Vagina (tissue), 2 donors: ENCODE measurements around the gene PPP1R2. TPM values are rescaled to one million over a fixed set of nuclear protein-coding genes. Genes with fewer than 3 reads are reported as not detected.
A peak's percentile ranks its signal among the peaks of the same experiment; 100 is the strongest.

Source experiments
- DNase-seq, 2 donors: peaks; one replicate each; pipeline ENCODE4 v3.0.0-alpha.2; 2017; ENCODE audit errors: extremely low spot score in 2 of 2
- H3K27ac ChIP-seq: fragments of 200-600 bp; sonication (generic); one replicate; pipeline ENCODE4 v1.5.1; 2019
- H3K27me3 ChIP-seq: fragments of 200-600 bp; sonication (generic); one replicate; pipeline ENCODE4 v1.5.1; 2019
- H3K36me3 ChIP-seq, 2 donors: fragments of 200-600 bp; sonication (generic); one replicate each; pipeline ENCODE4 v1.5.1; 2017 to 2019
- H3K4me1 ChIP-seq: fragments of 200-600 bp; sonication (generic); one replicate; pipeline ENCODE4 v1.5.1; 2019
- H3K4me3 ChIP-seq, 2 donors: fragments of 200-600 bp; sonication (generic); 1 replicate in 1 of 2; 2 replicates in 1 of 2; pipeline ENCODE4 v1.5.1; 2016 to 2019
- H3K9me3 ChIP-seq: fragments of 200-600 bp; sonication (generic); one replicate; pipeline ENCODE4 v1.5.1; 2019
- CTCF ChIP-seq, 3 experiments: fragments of 450-650 bp in 2 of 3; fragments of 200-600 bp in 1 of 3; sonication (generic) in 1 of 3; IDR thresholded peaks; one replicate each; pipeline ENCODE4 v1.5.1; 2017 to 2019; ENCODE audit warnings: antibody characterized with exemption in 3 of 3, mild to moderate bottlenecking in 2 of 3, moderate library complexity in 2 of 3
- POLR2A ChIP-seq, 2 donors: fragments of 450-650 bp; IDR thresholded peaks; one replicate each; pipeline ENCODE4 v1.6.1; 2017; ENCODE audit warnings: antibody characterized with exemption in 2 of 2, mild to moderate bottlenecking in 2 of 2, moderate library complexity in 2 of 2
- POLR2AphosphoS5 ChIP-seq, 2 donors: sonication (generic); formaldehyde crosslinking; IDR thresholded peaks; one replicate each; pipeline ENCODE4 v1.9.0; 2017; ENCODE audit warnings: antibody characterized with exemption in 2 of 2, mild to moderate bottlenecking in 2 of 2, low read depth in 1 of 2; ENCODE audit not compliant: insufficient read depth in 1 of 2
- intact Hi-C: fragments of 100-400 bp; cut with DNase I; formaldehyde crosslinking; loops from one replicate; pipeline ENCODE4 v1.15.1; 2023
- total RNA-seq: library from RNA; depleted of rRNA; stranded (reverse); fragments of >200 nt; gene quantifications from one replicate; pipeline ENCODE4 v1.2.3, GENCODE V29; 2016

PPP1R2 gene
- total RNA-seq, 1 donor from 2014 or later = 98.0 TPM

DNA sequence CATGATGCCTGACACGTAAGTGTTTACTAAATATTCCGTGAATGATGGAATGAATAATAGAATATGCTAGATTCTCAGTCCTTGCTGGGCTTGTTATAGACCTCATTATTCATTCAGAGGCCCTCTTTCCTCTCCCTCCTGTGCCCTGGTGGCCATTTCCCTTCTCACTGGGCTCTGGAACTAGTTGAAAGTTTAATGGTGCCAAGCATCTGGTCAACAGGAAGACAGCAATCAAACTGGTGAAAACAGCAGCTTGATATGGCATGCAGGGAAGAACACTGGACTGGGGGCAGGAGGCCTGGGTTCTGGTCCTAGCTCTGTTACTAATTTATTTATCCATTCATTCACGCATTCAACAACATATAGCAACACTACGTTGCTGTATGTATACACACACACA is 44.3 kb upstream of the PPP1R2 start:
- H3K27ac ChIP-seq = no peak overlapping the region
- no peak for DNase-seq
- H3K36me3 ChIP-seq = no peaks in the 10 kb centered on the region
- H3K4me3 ChIP-seq = no peak overlapping the region
- H3K27me3 ChIP-seq = no peaks in the 10 kb centered on the region
- no peaks in the 10 kb centered on the region for H3K9me3 ChIP-seq
- intact Hi-C loops = no loop called here
- H3K4me1 ChIP-seq = peaks cover 18% of the 10 kb centered on the region
- no peak for TF ChIP-seq CTCF (IDR thresholded peaks at IDR 0.05)
- TF ChIP-seq POLR2AphosphoS5 (IDR thresholded peaks at IDR 0.05; ENCODE audit: insufficient read depth in 1 of 2, low read depth in 1 of 2) = no peak
- TF ChIP-seq POLR2A (IDR thresholded peaks at IDR 0.05) = no peak

DNA sequence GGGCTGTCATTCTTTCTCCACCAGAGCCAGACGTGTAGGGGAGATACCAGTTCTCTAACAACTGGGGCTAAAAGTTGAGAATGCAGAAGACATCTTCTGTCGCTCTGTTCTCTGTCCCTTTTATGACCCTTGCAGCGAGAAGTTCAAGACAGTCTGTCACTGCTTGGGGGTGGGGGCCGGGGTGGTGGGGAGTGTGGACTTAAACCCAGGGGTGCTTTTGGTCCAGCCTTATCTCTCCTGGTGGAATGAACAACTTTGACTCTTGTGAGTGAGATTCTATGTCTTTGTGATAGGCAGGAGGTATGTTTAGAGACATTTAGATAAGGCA is 41.4 kb upstream of the PPP1R2 start:
- Histone ChIP-seq H3K4me1 (peaks cover 24% of the 10 kb centered on the region), H3K9me3 (no peaks in the 10 kb centered on the region), H3K4me3 (peak overlapping the region in 1 of 2 donors; percentile 30), H3K27ac (peak overlapping the region; percentile 34), H3K27me3 (no peaks in the 10 kb centered on the region), H3K36me3 (no peaks in the 10 kb centered on the region)
- intact Hi-C loops = no loop called here
- TF ChIP-seq POLR2A (IDR thresholded peaks at IDR 0.05) = no peak
- TF ChIP-seq CTCF (IDR thresholded peaks at IDR 0.05) = no peak
- no peak for TF ChIP-seq POLR2AphosphoS5 (IDR thresholded peaks at IDR 0.05; ENCODE audit: insufficient read depth in 1 of 2, low read depth in 1 of 2)
- DNase-seq = no peak

GRCh38 chr3:195583831-195584542 is 40.9 kb upstream of the PPP1R2 start, which contains the start of gene APOD:
APOD (minus strand) TSS chr3:195583940; CDS start chr3:195579461, 4,479 bp downstream.
- intact Hi-C loops = no loop called here
- Histone ChIP-seq H3K4me1 (peaks cover 24% of the 10 kb centered on the region), H3K9me3 (no peaks in the 10 kb centered on the region), H3K27ac (peak within 1 kb of the TSS; percentile 34), H3K27me3 (no peaks in the 10 kb centered on the region), H3K4me3 (peak within 1 kb of the TSS; percentile 30 to 38), H3K36me3 (no peaks in the 10 kb centered on the region)
- DNase-seq = no peak
- no peak for TF ChIP-seq POLR2A (IDR thresholded peaks at IDR 0.05)
- no peak for TF ChIP-seq CTCF (IDR thresholded peaks at IDR 0.05)
- no peak for TF ChIP-seq POLR2AphosphoS5 (IDR thresholded peaks at IDR 0.05; ENCODE audit: insufficient read depth in 1 of 2, low read depth in 1 of 2)

DNA sequence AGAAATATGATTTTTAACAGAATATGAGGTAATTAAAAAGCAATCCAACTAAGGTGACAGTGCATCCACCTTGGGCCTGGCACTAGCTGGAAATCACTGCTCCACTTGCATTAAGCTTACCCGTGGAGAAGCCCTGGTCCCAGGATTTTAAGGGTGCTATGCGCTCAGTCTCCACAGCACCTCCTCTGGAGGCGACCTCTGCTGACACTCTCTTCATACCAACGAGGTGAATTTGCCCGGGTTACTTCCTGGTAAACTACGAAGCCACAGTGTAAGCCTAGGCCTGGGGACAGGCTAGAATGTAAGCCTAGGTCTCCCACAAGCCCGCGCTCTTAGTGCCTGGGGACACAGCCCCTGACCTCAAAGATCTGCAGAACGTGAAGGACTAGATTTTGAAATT is 39.8 kb upstream of the PPP1R2 start:
- no peaks in the 10 kb centered on the region for H3K36me3 ChIP-seq
- H3K9me3 ChIP-seq = no peaks in the 10 kb centered on the region
- peak overlapping the region; percentile 34 for H3K27ac ChIP-seq
- no peaks in the 10 kb centered on the region for H3K27me3 ChIP-seq
- peak overlapping the region; percentile 30 to 38 for H3K4me3 ChIP-seq
- H3K4me1 ChIP-seq = peaks cover 24% of the 10 kb centered on the region
- intact Hi-C loops = no loop called here
- DNase-seq = no peak
- TF ChIP-seq POLR2AphosphoS5 (IDR thresholded peaks at IDR 0.05; ENCODE audit: insufficient read depth in 1 of 2, low read depth in 1 of 2) (no peak), POLR2A (IDR thresholded peaks at IDR 0.05) (no peak), CTCF (IDR thresholded peaks at IDR 0.05) (no peak)

DNA sequence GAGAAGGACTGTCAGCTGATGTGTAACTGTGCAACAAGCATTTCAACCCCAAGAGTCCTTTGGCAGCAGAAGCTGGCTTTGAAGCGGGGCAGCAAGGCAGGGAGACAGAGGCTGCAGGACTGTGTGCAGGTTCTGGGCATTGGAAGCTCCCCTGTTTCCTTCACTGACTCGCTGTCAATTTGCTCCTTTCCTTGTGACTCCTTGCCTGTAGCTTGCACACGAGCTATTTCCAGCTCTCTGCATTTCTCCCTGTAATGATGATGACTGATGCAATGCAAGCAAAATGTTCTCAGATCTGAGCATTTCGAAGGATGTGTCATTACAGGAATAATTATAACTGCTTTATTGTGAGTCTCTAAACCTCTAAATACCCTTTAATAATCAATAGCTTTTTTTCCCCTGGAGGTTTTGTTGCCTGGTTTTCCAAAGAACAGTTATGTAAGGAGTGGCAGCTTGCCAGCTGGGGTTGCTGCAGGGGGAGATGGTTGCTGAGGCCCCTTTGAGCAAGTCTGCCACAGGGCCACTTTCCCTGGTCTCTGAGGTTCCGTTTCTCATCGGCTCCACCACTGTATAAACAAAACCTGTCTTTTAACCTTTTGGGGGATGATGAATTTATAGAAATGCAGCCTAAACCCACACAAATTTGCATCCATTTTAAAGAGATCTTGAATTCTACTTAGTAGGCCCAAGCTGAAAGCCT is 37.8 kb upstream of the PPP1R2 start:
- Histone ChIP-seq H3K4me3 (peak overlapping the region in 1 of 2 donors; percentile 3), H3K27ac (no peak overlapping the region)

More for the DNA sequence above, 37.8 kb upstream of the PPP1R2 start:
- no peaks in the 10 kb centered on the region for H3K9me3 ChIP-seq
- no peaks in the 10 kb centered on the region for H3K36me3 ChIP-seq
- H3K4me1 ChIP-seq = peaks cover 24% of the 10 kb centered on the region
- TF ChIP-seq POLR2AphosphoS5 (IDR thresholded peaks at IDR 0.05; ENCODE audit: insufficient read depth in 1 of 2, low read depth in 1 of 2) (no peak), POLR2A (IDR thresholded peaks at IDR 0.05) (no peak), CTCF (IDR thresholded peaks at IDR 0.05) (no peak)
- no peaks in the 10 kb centered on the region for H3K27me3 ChIP-seq
- intact Hi-C loops = no loop called here
- DNase-seq = no peak
